Keratinocyte (primary cell): Measurements from ENCODE around the gene THRB. TPM values are rescaled to one million over a fixed set of nuclear protein-coding genes. Genes with fewer than 3 reads are reported as not detected.
"Not testable (repeated sequence)": the region's sequence is repeated elsewhere in the genome, so short reads cannot be mapped to it uniquely, and the experiment has no call there.

ENCODE experiments used
- DNase-seq: peaks from one replicate; pipeline ENCODE4 v3.0.0-alpha.2; 2011; ENCODE audit warnings: low read depth, missing footprints, low spot score
- FAIRE-seq: peaks from 2 replicates; lab custom pipeline; 2011; peaks lifted over from hg19 to GRCh38; lab: Jason Lieb, UNC
- H2AFZ ChIP-seq: 2 replicates; pipeline ENCODE4 v1.6.0; 2012; ENCODE audit warnings: low read length, control low read depth, inconsistent platforms; ENCODE audit not compliant: control insufficient read depth
- H3K27ac ChIP-seq: 2 replicates; pipeline ENCODE4 v1.5.1; 2011; ENCODE audit warnings: low read length; ENCODE audit not compliant: control insufficient read depth, insufficient read depth
- H3K27me3 ChIP-seq: 3 replicates; pipeline ENCODE4 v1.6.0; 2011; ENCODE audit warnings: low read length; ENCODE audit not compliant: control insufficient read depth, insufficient read depth; ENCODE audit errors: extremely low read depth
- H3K36me3 ChIP-seq, 2 experiments: 2 replicates in 1 of 2; 3 replicates in 1 of 2; pipeline ENCODE4 v1.5.1; 2011; ENCODE audit warnings: low read length in 2 of 2, mild to moderate bottlenecking in 1 of 2; ENCODE audit not compliant: control insufficient read depth in 2 of 2, insufficient read depth in 2 of 2; ENCODE audit errors: extremely low read depth in 1 of 2
- H3K4me1 ChIP-seq: 3 replicates; pipeline ENCODE4 v1.5.1; 2011; ENCODE audit warnings: low read length; ENCODE audit not compliant: control insufficient read depth, insufficient read depth; ENCODE audit errors: extremely low read depth
- H3K4me2 ChIP-seq: 3 replicates; pipeline ENCODE4 v1.6.0; 2011; ENCODE audit warnings: low read depth, low read length; ENCODE audit not compliant: control insufficient read depth, insufficient read depth; ENCODE audit errors: extremely low read depth
- H3K4me3 ChIP-seq, 3 experiments: fragments of 200-600 bp in 1 of 3; sonication (generic) in 1 of 3; 2 replicates in 2 of 3; 3 replicates in 1 of 3; pipeline ENCODE4 v1.5.1; 2011 to 2016; ENCODE audit warnings: low read length in 3 of 3, mild to moderate bottlenecking in 3 of 3, control low read depth in 2 of 3, inconsistent platforms in 1 of 3, low read depth in 1 of 3, mixed read lengths in 1 of 3, mixed run types in 1 of 3, moderate library complexity in 1 of 3; ENCODE audit not compliant: control insufficient read depth in 2 of 3, insufficient read depth in 2 of 3; ENCODE audit errors: extremely low read depth in 1 of 3
- H3K79me2 ChIP-seq: 2 replicates; pipeline ENCODE4 v1.6.0; 2012; ENCODE audit warnings: low read length; ENCODE audit not compliant: control insufficient read depth, insufficient read depth
- H3K9ac ChIP-seq: 3 replicates; pipeline ENCODE4 v1.6.0; 2011; ENCODE audit warnings: low read length; ENCODE audit not compliant: control insufficient read depth, insufficient read depth; ENCODE audit errors: extremely low read depth
- H3K9me1 ChIP-seq: 3 replicates; pipeline ENCODE4 v1.6.0; 2011; ENCODE audit warnings: low read length; ENCODE audit not compliant: control insufficient read depth, insufficient read depth; ENCODE audit errors: extremely low read depth
- H3K9me3 ChIP-seq: 2 replicates; pipeline ENCODE4 v1.5.1; 2012; ENCODE audit warnings: low read depth, low read length; ENCODE audit not compliant: control insufficient read depth
- H4K20me1 ChIP-seq: 3 replicates; pipeline ENCODE4 v1.6.0; 2011; ENCODE audit warnings: low read length; ENCODE audit not compliant: control insufficient read depth, insufficient read depth; ENCODE audit errors: extremely low read depth
- EZH2 ChIP-seq: IDR thresholded peaks from one replicate; pipeline ENCODE4 v1.6.1; 2012; ENCODE audit warnings: inconsistent platforms, mild to moderate bottlenecking, low read length, moderate library complexity
- dilution Hi-C: fragments of 300-500 bp; cut with MboI; formaldehyde crosslinking; loops from one replicate; pipeline ENCODE4 v1.7.0; 2020; ENCODE audit warnings: low sequenced_read_pairs; ENCODE audit not compliant: extremely low pct_ligation_motif_present
- polyA plus RNA-seq, 5 experiments: library from polyadenylated mRNA; depleted of rRNA in 3 of 5; stranded (reverse) in 3 of 5; stranded (forward) in 1 of 5; unstranded in 1 of 5; fragments of >200 nt; gene quantifications; 1 replicate in 1 of 5; 2 replicates in 3 of 5; 3 replicates in 1 of 5; pipeline versions ENCODE4 v1.2.1 to v1.2.3, GENCODE V29; 2011 to 2012; ENCODE audit warnings: missing spikeins in 2 of 5, low read depth in 1 of 5, low replicate concordance in 1 of 5
- TF ChIP-seq, protein P1 (sequence below), 3 experiments: IDR thresholded peaks in 1 of 3; conservative IDR thresholded peaks in 1 of 3; optimal IDR thresholded peaks in 1 of 3; 2 replicates in 2 of 3; 3 replicates in 1 of 3; pipeline versions ENCODE3 to v1.5.1; 2011; ENCODE audit warnings: low read length in 3 of 3, mild to moderate bottlenecking in 3 of 3, moderate library complexity in 2 of 3, control low read depth in 1 of 3, inconsistent platforms in 1 of 3; ENCODE audit not compliant: insufficient read depth in 2 of 3; ENCODE audit errors: extremely low read depth in 1 of 3

Gene THRB
- polyA plus RNA-seq, 1 donor (not counting 4 experiments of a cell fraction or from before 2014, with no cell fraction given): 2.6 TPM

DNA sequence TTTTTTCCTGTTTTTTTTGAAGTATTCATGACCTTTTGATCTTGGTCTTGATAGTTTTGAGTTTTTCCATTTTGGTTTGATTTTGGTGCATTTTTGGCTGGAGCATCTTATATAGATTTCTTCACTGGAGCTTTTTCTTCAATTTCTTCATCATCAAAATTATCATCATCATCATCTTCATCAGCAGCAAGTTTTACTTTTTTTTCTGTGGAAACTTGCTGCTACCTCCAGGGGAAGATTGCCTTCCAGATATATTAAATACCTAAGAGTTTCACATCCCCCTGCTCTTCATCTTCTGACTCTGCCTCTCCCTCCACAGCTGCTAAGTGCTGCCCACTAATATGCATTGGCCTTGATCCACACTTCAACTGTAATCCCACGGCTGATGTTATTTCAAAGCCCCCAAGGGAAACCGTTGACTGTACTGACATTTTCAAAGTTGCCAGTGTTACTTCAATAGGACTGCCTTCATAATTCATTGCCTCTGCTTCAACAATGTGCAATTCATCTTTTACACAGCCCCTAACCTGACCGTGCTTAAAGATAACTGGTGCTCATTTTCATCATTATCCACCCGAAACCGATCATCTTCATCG lies 397.9 kb downstream of the THRB start:
- Histone ChIP-seq H3K27me3 (no peaks in the 10 kb centered on the region), H3K9me1 (no peaks in the 10 kb centered on the region), H2AFZ (no peak overlapping the region), H3K9me3 (no peaks in the 10 kb centered on the region), H3K27ac (no peak overlapping the region), H3K4me2 (no peak overlapping the region), H3K4me3 (no peak overlapping the region), H3K79me2 (no peaks in the 10 kb centered on the region), H3K4me1 (peaks cover 5% of the 10 kb centered on the region), H4K20me1 (no peaks in the 10 kb centered on the region), H3K9ac (no peak overlapping the region), H3K36me3 (no peaks in the 10 kb centered on the region)
- no peak for TF ChIP-seq EZH2
- TF ChIP-seq, protein P1, sequence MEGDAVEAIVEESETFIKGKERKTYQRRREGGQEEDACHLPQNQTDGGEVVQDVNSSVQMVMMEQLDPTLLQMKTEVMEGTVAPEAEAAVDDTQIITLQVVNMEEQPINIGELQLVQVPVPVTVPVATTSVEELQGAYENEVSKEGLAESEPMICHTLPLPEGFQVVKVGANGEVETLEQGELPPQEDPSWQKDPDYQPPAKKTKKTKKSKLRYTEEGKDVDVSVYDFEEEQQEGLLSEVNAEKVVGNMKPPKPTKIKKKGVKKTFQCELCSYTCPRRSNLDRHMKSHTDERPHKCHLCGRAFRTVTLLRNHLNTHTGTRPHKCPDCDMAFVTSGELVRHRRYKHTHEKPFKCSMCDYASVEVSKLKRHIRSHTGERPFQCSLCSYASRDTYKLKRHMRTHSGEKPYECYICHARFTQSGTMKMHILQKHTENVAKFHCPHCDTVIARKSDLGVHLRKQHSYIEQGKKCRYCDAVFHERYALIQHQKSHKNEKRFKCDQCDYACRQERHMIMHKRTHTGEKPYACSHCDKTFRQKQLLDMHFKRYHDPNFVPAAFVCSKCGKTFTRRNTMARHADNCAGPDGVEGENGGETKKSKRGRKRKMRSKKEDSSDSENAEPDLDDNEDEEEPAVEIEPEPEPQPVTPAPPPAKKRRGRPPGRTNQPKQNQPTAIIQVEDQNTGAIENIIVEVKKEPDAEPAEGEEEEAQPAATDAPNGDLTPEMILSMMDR (optimal IDR thresholded peaks at IDR 0.05 in 1 of 3, IDR thresholded peaks at IDR 0.05 in 1 of 3, conservative IDR thresholded peaks at IDR 0.05 in 1 of 3; ENCODE audit: extremely low read depth in 1 of 3, insufficient read depth in 2 of 3, low read length in 3 of 3): no peak
- dilution Hi-C loops: no loop called here
- DNase-seq (no peak), FAIRE-seq (no peak)

GRCh38 chr3:24096271-24096670 lies 398.4 kb downstream of the THRB start:
- H3K4me2 ChIP-seq: no peak overlapping the region

GRCh38 chr3:24094818-24095217 lies 399.8 kb downstream of the THRB start:
- H3K36me3 ChIP-seq, dilution Hi-C loops, H3K4me3 ChIP-seq, H3K9me1 ChIP-seq, H3K4me1 ChIP-seq, H3K27me3 ChIP-seq, H3K9me3 ChIP-seq, H3K79me2 ChIP-seq, FAIRE-seq, H3K9ac ChIP-seq, DNase-seq, H3K27ac ChIP-seq, H2AFZ ChIP-seq, H3K4me2 ChIP-seq, H4K20me1 ChIP-seq: not testable (repeated sequence)

More at GRCh38 chr3:24096271-24096670, 398.4 kb downstream of the THRB start:
- H2AFZ ChIP-seq: no peak overlapping the region
- H3K9ac ChIP-seq: no peak overlapping the region
- H3K27me3 ChIP-seq: no peaks in the 10 kb centered on the region
- H3K79me2 ChIP-seq: no peaks in the 10 kb centered on the region
- dilution Hi-C loops: no loop called here
- no peak for TF ChIP-seq EZH2
- TF ChIP-seq, protein P1 (optimal IDR thresholded peaks at IDR 0.05 in 1 of 3, IDR thresholded peaks at IDR 0.05 in 1 of 3, conservative IDR thresholded peaks at IDR 0.05 in 1 of 3; ENCODE audit: extremely low read depth in 1 of 3, insufficient read depth in 2 of 3, low read length in 3 of 3): no peak
- peaks cover under 1% of the 10 kb centered on the region for H3K4me1 ChIP-seq
- H4K20me1 ChIP-seq: no peaks in the 10 kb centered on the region
- FAIRE-seq (no peak), DNase-seq (no peak)
- no peaks in the 10 kb centered on the region for H3K9me1 ChIP-seq
- no peaks in the 10 kb centered on the region for H3K36me3 ChIP-seq
- H3K4me3 ChIP-seq: no peak overlapping the region
- H3K9me3 ChIP-seq: no peaks in the 10 kb centered on the region
- no peak overlapping the region for H3K27ac ChIP-seq
